ENCODE results near the gene SLC2A5.

The SLC2A5 gene

DNA sequence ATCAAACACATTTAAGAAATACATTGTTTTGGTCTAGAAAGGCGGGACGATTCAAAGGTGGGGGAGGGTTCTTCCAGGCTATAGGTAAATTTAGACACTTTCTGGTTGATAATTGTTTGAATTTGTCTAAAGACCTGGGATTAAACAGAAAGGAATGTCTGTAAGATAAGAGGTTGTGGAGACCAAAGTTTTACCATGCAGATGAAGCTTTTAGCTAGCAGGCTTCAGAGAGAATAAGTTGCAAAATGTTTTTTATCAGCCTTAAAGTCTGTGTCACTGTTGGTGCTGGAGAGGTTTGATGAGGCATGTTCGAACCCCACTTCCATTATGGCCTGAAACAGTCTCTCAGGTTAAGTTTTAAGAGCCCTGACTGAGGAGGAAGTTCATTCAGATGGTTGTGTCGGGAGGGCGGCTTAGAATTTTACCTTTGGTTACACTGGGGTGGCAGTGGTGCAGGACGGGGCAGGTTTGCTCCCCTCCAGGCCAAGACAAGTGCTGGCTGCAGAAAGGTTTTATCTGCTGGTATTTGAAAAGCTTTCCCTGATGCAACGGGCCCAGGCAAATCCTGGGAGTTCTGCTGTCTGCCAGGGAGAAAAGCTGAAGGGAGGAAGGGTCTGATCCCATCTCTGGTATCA, 16.0 kb upstream of the SLC2A5 start:
- Mint-ChIP-seq H3K36me3 (ENCODE audit: low read depth) (peaks cover 15% of the 10 kb centered on the region), H3K4me1 (peaks cover 33% of the 10 kb centered on the region), H3K27me3 (ENCODE audit: low read depth, poor library complexity) (peaks cover 14% of the 10 kb centered on the region), H3K9me3 (peaks cover 29% of the 10 kb centered on the region), H3K27ac (peak overlapping the region; percentile 35), H3K4me3 (no peak overlapping the region)
- DNase-seq, result no peak
- TF ChIP-seq, protein P1, sequence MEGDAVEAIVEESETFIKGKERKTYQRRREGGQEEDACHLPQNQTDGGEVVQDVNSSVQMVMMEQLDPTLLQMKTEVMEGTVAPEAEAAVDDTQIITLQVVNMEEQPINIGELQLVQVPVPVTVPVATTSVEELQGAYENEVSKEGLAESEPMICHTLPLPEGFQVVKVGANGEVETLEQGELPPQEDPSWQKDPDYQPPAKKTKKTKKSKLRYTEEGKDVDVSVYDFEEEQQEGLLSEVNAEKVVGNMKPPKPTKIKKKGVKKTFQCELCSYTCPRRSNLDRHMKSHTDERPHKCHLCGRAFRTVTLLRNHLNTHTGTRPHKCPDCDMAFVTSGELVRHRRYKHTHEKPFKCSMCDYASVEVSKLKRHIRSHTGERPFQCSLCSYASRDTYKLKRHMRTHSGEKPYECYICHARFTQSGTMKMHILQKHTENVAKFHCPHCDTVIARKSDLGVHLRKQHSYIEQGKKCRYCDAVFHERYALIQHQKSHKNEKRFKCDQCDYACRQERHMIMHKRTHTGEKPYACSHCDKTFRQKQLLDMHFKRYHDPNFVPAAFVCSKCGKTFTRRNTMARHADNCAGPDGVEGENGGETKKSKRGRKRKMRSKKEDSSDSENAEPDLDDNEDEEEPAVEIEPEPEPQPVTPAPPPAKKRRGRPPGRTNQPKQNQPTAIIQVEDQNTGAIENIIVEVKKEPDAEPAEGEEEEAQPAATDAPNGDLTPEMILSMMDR (IDR thresholded peaks at IDR 0.05), result no peak

DNA sequence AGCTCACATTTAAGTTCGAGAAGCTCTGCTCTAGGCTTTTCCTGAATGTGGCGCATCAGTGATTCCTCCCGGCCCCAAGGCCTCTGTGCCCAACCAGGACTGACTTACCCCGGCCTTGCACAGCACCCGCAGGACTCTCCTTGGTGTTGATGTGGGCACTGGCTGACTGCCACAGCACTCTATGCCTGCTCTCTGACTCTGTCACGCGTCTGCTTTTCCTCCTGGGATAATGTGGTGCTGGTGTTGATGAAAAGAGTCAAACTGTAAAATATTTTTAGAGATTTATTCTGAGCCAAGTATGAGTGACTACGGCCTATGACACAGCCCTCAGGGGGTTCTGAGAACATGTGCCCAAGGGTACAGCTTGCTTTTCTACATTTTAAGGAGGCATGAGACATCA, 15.5 kb upstream of the SLC2A5 start:
- Mint-ChIP-seq H3K4me3 (no peak overlapping the region), H3K27me3 (ENCODE audit: low read depth, poor library complexity) (peaks cover 14% of the 10 kb centered on the region), H3K9me3 (peaks cover 30% of the 10 kb centered on the region), H3K36me3 (ENCODE audit: low read depth) (peaks cover 15% of the 10 kb centered on the region), H3K27ac (no peak overlapping the region), H3K4me1 (peaks cover 34% of the 10 kb centered on the region)
- DNase-seq, result no peak
- TF ChIP-seq, protein P1 (IDR thresholded peaks at IDR 0.05), result no peak

DNA sequence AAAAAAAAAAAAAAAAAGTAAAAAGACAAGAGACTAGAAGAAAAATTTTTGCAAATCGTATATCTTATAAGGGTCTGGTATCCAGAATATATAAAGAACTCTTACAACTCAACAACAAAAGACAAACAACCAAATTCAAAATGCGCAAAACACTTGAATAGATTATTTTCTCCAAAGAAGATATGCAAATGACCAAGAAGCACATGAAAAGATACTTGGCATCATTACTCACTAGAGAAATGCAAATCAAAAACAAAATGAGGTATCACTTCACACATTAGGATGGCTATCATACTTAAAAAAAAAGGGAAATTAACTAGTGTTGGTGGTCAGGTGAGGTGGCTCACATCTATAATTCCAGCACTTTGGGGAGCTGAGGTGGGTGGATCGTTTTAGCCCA, 12.0 kb upstream of the SLC2A5 start:
- H3K27me3 Mint-ChIP-seq (ENCODE audit: low read depth, poor library complexity), result peaks cover 16% of the 10 kb centered on the region
- peaks cover 52% of the 10 kb centered on the region for H3K4me1 Mint-ChIP-seq
- no peaks in the 10 kb centered on the region for H3K36me3 Mint-ChIP-seq (ENCODE audit: low read depth)
- TF ChIP-seq, protein P1 (IDR thresholded peaks at IDR 0.05), result no peak
- no peak overlapping the region for H3K4me3 Mint-ChIP-seq
- no peak for DNase-seq
- H3K9me3 Mint-ChIP-seq, result peaks cover 10% of the 10 kb centered on the region
- H3K27ac Mint-ChIP-seq, result no peak overlapping the region

DNA sequence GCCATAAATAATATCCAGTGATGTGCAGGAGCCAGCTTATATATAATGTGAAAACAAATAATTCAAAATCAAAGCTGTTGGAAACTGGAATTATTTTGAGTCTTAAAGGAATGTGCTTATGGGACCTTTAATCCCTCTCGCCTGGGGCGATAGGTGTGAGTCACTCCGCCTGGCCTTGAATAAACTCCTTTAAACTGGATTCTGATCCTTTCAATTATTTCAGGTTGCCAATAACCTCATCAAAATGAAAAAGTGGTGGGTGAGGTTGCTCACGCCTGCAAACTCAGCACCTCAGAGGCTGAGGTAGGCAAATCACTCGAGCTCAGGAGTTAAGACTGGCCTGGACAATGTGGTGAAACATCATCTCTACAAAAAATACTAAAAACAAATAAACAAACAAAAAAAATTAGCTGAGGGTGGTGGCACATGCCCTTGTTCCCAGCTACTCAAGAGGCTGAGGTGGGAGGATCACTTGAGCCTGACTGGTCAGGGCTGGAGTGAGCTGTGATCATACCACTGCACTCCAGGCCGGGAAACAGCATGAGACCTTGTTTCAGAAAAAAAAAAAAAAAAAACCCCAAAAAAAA, 11.4 kb upstream of the SLC2A5 start:
- Mint-ChIP-seq H3K4me1 (peaks cover 55% of the 10 kb centered on the region), H3K27me3 (ENCODE audit: low read depth, poor library complexity) (peaks cover 20% of the 10 kb centered on the region), H3K9me3 (peaks cover 15% of the 10 kb centered on the region), H3K27ac (no peak overlapping the region), H3K4me3 (no peak overlapping the region), H3K36me3 (ENCODE audit: low read depth) (no peaks in the 10 kb centered on the region)
- DNase-seq, result no peak
- TF ChIP-seq, protein P1 (IDR thresholded peaks at IDR 0.05), result no peak

DNA sequence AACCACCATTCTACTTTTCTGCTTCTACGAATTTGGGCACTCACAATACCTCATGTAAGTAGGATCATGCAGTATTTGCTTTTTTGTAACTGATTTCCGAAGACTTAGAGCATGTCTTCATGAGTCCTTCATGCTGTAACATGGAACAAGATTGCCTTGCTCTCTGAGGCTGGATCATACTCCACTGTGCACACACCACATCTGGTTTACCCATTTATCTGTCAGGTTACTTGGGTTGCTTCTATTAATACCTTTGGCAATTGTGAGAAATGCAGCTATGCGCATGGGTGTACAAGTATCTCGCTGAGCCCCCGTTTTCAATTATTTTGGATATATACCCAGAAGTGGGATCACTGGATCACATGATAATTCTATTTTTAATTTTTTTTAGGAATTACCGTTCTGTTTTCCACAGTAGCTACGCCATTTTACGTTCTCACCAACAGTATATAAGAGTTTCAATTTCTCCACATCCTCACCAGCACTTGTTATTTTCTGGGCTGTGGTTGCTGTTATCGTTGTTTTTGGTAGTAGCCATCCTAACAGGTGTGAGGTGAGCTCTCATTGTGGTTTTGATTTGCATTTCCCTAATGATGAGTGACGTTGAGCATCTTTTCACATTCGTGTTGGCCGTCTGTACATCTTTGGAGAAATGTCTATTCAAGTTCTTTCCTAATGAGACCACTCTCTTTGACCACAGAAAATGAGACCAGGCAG, 10.7 kb upstream of the SLC2A5 start:
- no peak overlapping the region for H3K27ac Mint-ChIP-seq
- H3K27me3 Mint-ChIP-seq (ENCODE audit: low read depth, poor library complexity), result peaks cover 17% of the 10 kb centered on the region
- H3K36me3 Mint-ChIP-seq (ENCODE audit: low read depth), result no peaks in the 10 kb centered on the region
- TF ChIP-seq, protein P1 (IDR thresholded peaks at IDR 0.05), result no peak
- peaks cover 19% of the 10 kb centered on the region for H3K9me3 Mint-ChIP-seq
- H3K4me3 Mint-ChIP-seq, result no peak overlapping the region
- no peak for DNase-seq
- H3K4me1 Mint-ChIP-seq, result peaks cover 52% of the 10 kb centered on the region
